Calu3 (cell line): ENCODE data around the gene UVRAG. TPM values are rescaled to one million over a fixed set of nuclear protein-coding genes. Genes with fewer than 3 reads are reported as not detected.

Source experiments
- BruUV-seq: library from RNA; stranded (reverse); fragments of 400-500 nt; replicated peaks from 2 replicates; lab custom pipeline; 2021; lab: Mats Ljungman, UMichigan
- CTCF ChIA-PET: fragments of 300-600 bp; sonication (Branson Sonifier 250); formaldehyde crosslinking; loops from one replicate; lab custom pipeline; 2022; ENCODE audit warnings: antibody characterized with exemption; lab: Charles Lee
- DNase-seq: peaks from one replicate; pipeline ENCODE4 v3.0.0; 2022
- H3K27ac Mint-ChIP-seq: one replicate; pipeline ENCODE4 v1.8.0; 2022; ENCODE audit warnings: mixed read lengths; ENCODE audit not compliant: unreplicated experiment
- H3K27me3 Mint-ChIP-seq: one replicate; pipeline ENCODE4 v1.8.0; 2022; ENCODE audit warnings: mixed read lengths; ENCODE audit not compliant: unreplicated experiment
- H3K36me3 Mint-ChIP-seq: one replicate; pipeline ENCODE4 v1.8.0; 2022; ENCODE audit warnings: mild to moderate bottlenecking, moderate library complexity, mixed read lengths; ENCODE audit not compliant: insufficient read depth, unreplicated experiment
- H3K4me1 Mint-ChIP-seq: one replicate; pipeline ENCODE4 v1.8.0; 2022; ENCODE audit warnings: mild to moderate bottlenecking, low read depth, mixed read lengths; ENCODE audit not compliant: unreplicated experiment
- H3K4me3 Mint-ChIP-seq: one replicate; pipeline ENCODE4 v1.8.0; 2022; ENCODE audit warnings: mild to moderate bottlenecking, low read depth, moderate library complexity, mixed read lengths; ENCODE audit not compliant: unreplicated experiment
- H3K9me3 Mint-ChIP-seq: one replicate; pipeline ENCODE4 v1.8.0; 2022; ENCODE audit warnings: low read depth, mixed read lengths; ENCODE audit not compliant: unreplicated experiment
- intact Hi-C: fragments of 100-400 bp; cut with micrococcal nuclease; formaldehyde crosslinking; loops from one replicate; pipeline ENCODE4 v1.10.0; 2022; ENCODE audit not compliant: unreplicated experiment
- total RNA-seq: library from RNA; stranded (reverse); gene quantifications from 2 replicates; pipeline ENCODE4 v1.2.3, GENCODE V29; 2022
- TF ChIP-seq, protein P1 (sequence below): fragments of 200-600 bp; IDR thresholded peaks from one replicate; pipeline ENCODE4 v1.8.0; 2022; ENCODE audit warnings: antibody characterized with exemption; ENCODE audit not compliant: unreplicated experiment

The UVRAG gene
- total RNA-seq, 1 experiment from 2014 or later, result 18.5 TPM

DNA sequence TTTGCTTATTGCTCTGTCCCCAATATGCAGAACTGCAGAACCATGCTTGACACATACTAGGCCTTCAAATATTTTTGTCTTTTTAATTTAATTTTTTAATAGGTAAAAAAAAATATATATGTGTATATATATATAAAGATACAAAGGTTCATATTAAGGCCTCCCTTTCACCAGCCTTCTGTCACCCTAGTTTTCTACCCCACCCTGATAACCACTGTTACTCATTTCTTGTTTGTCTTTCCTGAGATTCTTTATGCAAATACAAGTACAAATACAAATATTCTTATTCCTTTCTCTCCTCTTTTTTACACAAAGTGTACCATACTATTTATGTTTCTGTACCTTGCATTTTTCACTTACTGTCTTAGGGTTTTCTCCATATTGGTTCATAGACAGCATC is 43.0 kb downstream of the UVRAG start:
- H3K27me3 Mint-ChIP-seq, result no peaks in the 10 kb centered on the region
- H3K9me3 Mint-ChIP-seq, result no peaks in the 10 kb centered on the region
- H3K27ac Mint-ChIP-seq, result no peak overlapping the region
- CTCF ChIA-PET, result interaction anchor here (0.6 kb wide), 1 partner anchor 9 kb away, joined by 3 read pairs; no protein-coding TSS in a partner anchor
- intact Hi-C loops, result no loop called here
- no peak overlapping the region for H3K4me3 Mint-ChIP-seq
- BruUV-seq, result no TSS peak
- H3K4me1 Mint-ChIP-seq, result peaks cover 8% of the 10 kb centered on the region
- DNase-seq, result no peak
- peaks cover 5% of the 10 kb centered on the region for H3K36me3 Mint-ChIP-seq
- TF ChIP-seq, protein P1, sequence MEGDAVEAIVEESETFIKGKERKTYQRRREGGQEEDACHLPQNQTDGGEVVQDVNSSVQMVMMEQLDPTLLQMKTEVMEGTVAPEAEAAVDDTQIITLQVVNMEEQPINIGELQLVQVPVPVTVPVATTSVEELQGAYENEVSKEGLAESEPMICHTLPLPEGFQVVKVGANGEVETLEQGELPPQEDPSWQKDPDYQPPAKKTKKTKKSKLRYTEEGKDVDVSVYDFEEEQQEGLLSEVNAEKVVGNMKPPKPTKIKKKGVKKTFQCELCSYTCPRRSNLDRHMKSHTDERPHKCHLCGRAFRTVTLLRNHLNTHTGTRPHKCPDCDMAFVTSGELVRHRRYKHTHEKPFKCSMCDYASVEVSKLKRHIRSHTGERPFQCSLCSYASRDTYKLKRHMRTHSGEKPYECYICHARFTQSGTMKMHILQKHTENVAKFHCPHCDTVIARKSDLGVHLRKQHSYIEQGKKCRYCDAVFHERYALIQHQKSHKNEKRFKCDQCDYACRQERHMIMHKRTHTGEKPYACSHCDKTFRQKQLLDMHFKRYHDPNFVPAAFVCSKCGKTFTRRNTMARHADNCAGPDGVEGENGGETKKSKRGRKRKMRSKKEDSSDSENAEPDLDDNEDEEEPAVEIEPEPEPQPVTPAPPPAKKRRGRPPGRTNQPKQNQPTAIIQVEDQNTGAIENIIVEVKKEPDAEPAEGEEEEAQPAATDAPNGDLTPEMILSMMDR, result no peak

DNA sequence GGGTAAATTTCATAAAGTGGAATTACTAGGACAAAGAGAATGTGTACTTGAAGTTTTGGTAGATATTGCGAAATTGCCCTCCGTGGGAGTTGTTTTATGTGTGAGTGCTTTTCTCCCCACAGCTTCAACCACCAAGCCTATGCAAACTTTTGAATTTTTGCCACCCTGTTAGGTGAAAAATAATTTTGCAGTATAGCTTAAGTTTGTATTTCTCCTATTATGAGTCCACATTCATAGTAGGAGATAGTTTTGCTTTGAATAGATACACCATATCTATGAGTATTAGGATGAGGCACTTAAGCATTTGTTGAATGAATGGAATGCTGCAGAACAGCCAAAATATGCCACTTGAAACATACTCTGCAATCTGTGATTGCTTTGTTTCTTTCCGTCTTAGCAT is 43.6 kb downstream of the UVRAG start:
- DNase-seq, result no peak
- TF ChIP-seq, protein P1, result no peak
- H3K4me1 Mint-ChIP-seq, result peaks cover 8% of the 10 kb centered on the region
- peaks cover 5% of the 10 kb centered on the region for H3K36me3 Mint-ChIP-seq
- CTCF ChIA-PET, result no interaction called here
- no peak overlapping the region for H3K4me3 Mint-ChIP-seq
- H3K9me3 Mint-ChIP-seq, result no peaks in the 10 kb centered on the region
- intact Hi-C loops, result no loop called here
- no peaks in the 10 kb centered on the region for H3K27me3 Mint-ChIP-seq
- no TSS peak for BruUV-seq
- H3K27ac Mint-ChIP-seq, result no peak overlapping the region

- H3K4me3 Mint-ChIP-seq, result no peak overlapping the region
- intact Hi-C loops, result no loop called here
- CTCF ChIA-PET, result no interaction called here
- peaks cover 8% of the 10 kb centered on the region for H3K4me1 Mint-ChIP-seq
- TF ChIP-seq, protein P1, result no peak
- peaks cover 5% of the 10 kb centered on the region for H3K36me3 Mint-ChIP-seq
- no peak for DNase-seq
- no peaks in the 10 kb centered on the region for H3K9me3 Mint-ChIP-seq
- no TSS peak for BruUV-seq
- H3K27me3 Mint-ChIP-seq, result no peaks in the 10 kb centered on the region
- H3K27ac Mint-ChIP-seq, result no peak overlapping the region
These were observed 44.6 kb downstream of the UVRAG start for GRCh38 chr11:75859614-75860013.

GRCh38 chr11:75862437-75862836 is 47.4 kb downstream of the UVRAG start:
- Mint-ChIP-seq H3K4me1 (peaks cover 12% of the 10 kb centered on the region), H3K27me3 (no peaks in the 10 kb centered on the region), H3K36me3 (no peaks in the 10 kb centered on the region), H3K9me3 (no peaks in the 10 kb centered on the region), H3K27ac (no peak overlapping the region), H3K4me3 (no peak overlapping the region)
- BruUV-seq, result no TSS peak
- TF ChIP-seq, protein P1, result no peak
- no peak for DNase-seq
- intact Hi-C loops, result no loop called here
- CTCF ChIA-PET, result no interaction called here
